GM21515 (cell line): ENCODE results near the gene JPT2.
A peak's percentile ranks its signal among the peaks of the same experiment; 100 is the strongest.

ENCODE experiments used
- ATAC-seq: cut with Tn5 transposase; IDR thresholded peaks from one replicate; pipeline ENCODE4 v1.9.1; 2021; ENCODE audit not compliant: unreplicated experiment

The JPT2 gene

GRCh38 chr16:1677942-1678499, at the start of gene JPT2:
Gene JPT2, plus strand, starts transcription at chr16:1678279. Its CDS starts 34 bp downstream, at chr16:1678313.
- ATAC-seq: peak; percentile 93

GRCh38 chr16:1630450-1631213, 47.4 kb upstream of the JPT2 start:
- no peak for ATAC-seq

- no peak for ATAC-seq
These were observed 46.8 kb upstream of the JPT2 start for GRCh38 chr16:1631230-1631629.

- no peak for ATAC-seq
These were observed 46.0 kb upstream of the JPT2 start for GRCh38 chr16:1631931-1632637.

GRCh38 chr16:1632638-1632970, 45.5 kb upstream of the JPT2 start:
- ATAC-seq: no peak

GRCh38 chr16:1633310-1633709, 44.8 kb upstream of the JPT2 start:
- no peak for ATAC-seq

GRCh38 chr16:1634541-1634940, 43.5 kb upstream of the JPT2 start:
- ATAC-seq: no peak

- no peak for ATAC-seq
These were observed 43.0 kb upstream of the JPT2 start for GRCh38 chr16:1635070-1635469.

- no peak for ATAC-seq
These were observed 40.6 kb upstream of the JPT2 start for GRCh38 chr16:1637526-1637925.

- ATAC-seq: no peak
These were observed 39.3 kb upstream of the JPT2 start for GRCh38 chr16:1638757-1639156.

GRCh38 chr16:1639282-1639681, 38.8 kb upstream of the JPT2 start:
- ATAC-seq: no peak

GRCh38 chr16:1639860-1640259, 38.2 kb upstream of the JPT2 start:
- ATAC-seq: no peak

- no peak for ATAC-seq
These were observed 37.7 kb upstream of the JPT2 start for GRCh38 chr16:1640261-1640941.

- no peak for ATAC-seq
These were observed 36.8 kb upstream of the JPT2 start for GRCh38 chr16:1641261-1641660.

GRCh38 chr16:1642148-1642547, 35.9 kb upstream of the JPT2 start:
- no peak for ATAC-seq

- ATAC-seq: no peak
These were observed 35.3 kb upstream of the JPT2 start for GRCh38 chr16:1642753-1643152.

- no peak for ATAC-seq
These were observed 34.6 kb upstream of the JPT2 start for GRCh38 chr16:1643521-1643920.

- no peak for ATAC-seq
These were observed 32.1 kb upstream of the JPT2 start for GRCh38 chr16:1645914-1646525.

- ATAC-seq: no peak
These were observed 30.2 kb upstream of the JPT2 start for GRCh38 chr16:1647856-1648255.

GRCh38 chr16:1650131-1650530, 27.9 kb upstream of the JPT2 start:
- ATAC-seq: no peak
